MV-4-11 (cell line): ENCODE data around the gene USP9Y.

Experiments used
- DNase-seq: peaks from one replicate; lab custom pipeline; 2025; lab: John Stamatoyannopoulos, UW

USP9Y gene

DNA sequence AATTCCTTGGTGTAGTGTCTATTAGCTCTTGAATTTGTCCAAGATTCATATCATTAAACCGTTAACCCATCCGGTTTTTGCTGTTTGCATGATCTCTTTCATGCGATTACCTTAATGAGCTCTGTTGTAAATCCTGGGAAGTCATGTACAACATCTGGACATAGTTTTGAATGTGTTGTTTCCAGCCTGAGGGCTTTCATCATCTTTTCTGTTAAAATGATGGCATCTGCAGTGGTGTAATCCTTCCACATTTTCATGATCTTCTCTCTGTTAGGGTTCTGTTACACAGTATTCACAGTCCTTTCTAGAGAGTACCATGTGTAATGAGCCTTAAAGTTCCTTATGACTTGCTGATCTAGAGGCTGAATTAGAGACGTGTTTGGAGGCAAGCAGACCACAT lies 64.9 kb downstream of the USP9Y start:
- DNase-seq: peak; percentile 12

GRCh38 chrY:12784521-12784920 lies 83.5 kb downstream of the USP9Y start:
- DNase-seq: no peak

GRCh38 chrY:12793999-12794398 lies 93.0 kb downstream of the USP9Y start:
- no peak for DNase-seq

GRCh38 chrY:12808046-12808445 lies 107.0 kb downstream of the USP9Y start:
- no peak for DNase-seq

GRCh38 chrY:12809034-12809433 lies 108.0 kb downstream of the USP9Y start:
- peak; percentile 31 for DNase-seq

DNA sequence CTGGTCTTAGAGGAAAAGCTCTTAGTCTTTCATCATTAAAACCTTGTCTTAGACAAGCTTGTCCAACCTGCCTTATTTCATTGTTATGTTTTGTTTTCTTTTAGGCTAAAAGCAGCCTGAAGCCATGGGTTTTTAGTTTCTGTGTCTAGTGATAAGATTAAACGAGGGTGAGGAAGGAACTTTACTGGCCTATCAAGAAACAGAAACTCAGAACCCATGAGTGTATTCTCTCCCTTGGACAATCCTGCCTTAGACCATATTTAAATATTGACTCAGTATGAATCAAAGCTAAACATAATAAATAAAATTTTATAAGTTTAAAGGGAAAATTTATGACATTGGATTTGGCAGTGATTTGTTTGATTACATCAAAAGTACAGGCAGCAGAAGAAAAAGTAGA lies 122.4 kb downstream of the USP9Y start:
- DNase-seq: no peak

GRCh38 chrY:12826791-12827190 lies 125.8 kb downstream of the USP9Y start:
- DNase-seq: no peak

- DNase-seq: no peak
These were observed 132.3 kb downstream of the USP9Y start for GRCh38 chrY:12833284-12833683.

DNA sequence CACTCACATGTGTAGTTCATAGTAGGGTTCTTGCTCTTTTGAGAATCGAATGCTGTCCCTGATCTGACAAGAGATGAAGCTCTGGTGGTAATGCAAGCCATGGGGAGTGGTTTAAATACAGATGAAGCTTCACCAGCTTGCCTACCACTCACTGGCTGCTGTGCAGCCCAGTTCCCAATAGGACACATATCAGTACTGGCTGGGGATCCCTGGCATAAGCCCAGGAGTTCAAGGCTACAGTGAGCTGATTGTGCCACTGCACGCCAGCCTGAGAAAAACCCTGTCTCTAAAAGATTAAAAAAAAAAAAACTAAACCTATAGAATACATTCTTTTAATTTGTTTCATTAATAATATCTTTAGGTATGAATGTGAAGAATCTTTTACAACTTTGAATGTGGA lies 136.5 kb downstream of the USP9Y start:
- DNase-seq: no peak

DNA sequence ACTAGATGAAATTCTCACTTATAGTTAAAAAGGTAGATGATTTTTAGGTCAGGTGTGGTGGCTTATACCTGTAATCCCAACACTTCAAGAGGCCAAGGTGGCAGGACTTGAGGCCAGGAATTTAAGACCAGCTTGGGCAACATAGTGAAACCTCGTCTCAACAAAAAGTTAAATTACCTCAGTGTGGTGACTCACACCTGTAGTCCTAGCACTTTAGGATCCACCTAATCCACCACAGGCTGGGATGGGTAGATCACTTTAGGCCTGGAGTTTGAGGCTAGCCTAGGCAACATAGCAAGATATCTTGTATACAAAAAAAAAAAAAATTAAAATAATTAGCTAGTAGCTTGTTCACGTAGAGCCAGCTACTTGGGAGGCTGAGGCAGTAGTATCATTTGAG lies 140.3 kb downstream of the USP9Y start:
- DNase-seq: no peak

DNA sequence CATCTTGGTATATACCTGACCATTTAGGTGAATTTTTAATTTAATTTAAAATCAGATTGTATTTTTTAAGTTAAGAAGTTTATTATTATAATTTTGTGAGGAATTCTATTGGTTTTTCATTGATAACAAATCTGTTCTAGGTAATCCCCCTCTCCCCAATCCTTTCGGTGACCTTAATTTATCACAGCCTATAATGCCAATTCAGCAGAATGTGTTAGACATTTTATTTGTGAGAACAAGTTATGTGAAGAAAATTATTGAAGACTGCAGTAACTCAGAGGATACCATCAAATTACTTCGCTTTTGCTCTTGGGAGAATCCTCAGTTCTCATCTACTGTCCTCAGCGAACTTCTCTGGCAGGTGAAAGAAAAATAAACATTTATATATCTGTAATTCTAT lies 145.8 kb downstream of the USP9Y start:
- no peak for DNase-seq

- no peak for DNase-seq
These were observed 154.8 kb downstream of the USP9Y start for GRCh38 chrY:12855791-12856275.

- no peak for DNase-seq
These were observed 166.9 kb downstream of the USP9Y start for GRCh38 chrY:12867960-12868359.

DNA sequence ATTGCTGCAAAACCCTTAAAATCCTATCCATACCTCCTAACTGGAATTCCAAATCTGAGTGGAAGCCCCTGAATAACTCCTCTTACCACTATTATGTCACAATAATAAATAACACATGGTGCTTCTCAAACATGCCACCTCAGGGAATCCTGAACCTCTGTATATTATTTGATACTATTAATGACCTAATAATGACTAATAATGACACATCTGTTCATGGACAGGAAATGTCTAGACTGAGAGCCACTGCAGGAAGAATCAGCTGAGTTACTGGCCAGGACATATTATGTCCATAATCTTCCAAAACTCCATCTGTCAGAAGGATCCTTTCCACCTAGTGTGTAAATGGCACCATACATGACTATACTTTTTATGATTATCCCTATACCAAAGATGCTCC lies 195.9 kb downstream of the USP9Y start:
- DNase-seq: no peak

DNA sequence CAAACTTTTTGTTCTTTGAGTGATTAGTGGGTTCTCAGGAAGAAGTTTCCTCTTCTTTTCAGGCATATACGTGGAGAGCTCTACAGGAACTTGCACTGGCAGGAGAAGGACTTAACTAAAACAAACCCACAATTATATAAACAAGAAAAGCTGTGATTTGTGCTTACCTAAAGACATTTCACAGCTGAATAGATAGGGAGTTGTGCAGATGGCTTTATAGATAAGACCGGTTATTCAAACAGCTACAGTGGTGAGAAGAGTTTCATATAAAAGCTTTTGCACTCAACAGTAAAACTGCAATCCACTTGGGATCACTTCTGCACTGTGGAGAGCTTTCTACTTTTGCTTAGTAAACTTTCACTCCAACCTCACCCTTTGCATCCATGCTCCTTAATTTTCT lies 197.6 kb downstream of the USP9Y start:
- DNase-seq: no peak

- peak; percentile 92 for DNase-seq
These were observed 203.8 kb downstream of the USP9Y start, which contains the start of gene DDX3Y for GRCh38 chrY:12904618-12905516. Gene DDX3Y, plus strand, starts transcription at chrY:12904868. Its CDS starts 69 bp downstream, at chrY:12904937.

GRCh38 chrY:12905517-12905872 lies 204.5 kb downstream of the USP9Y start:
- peak; percentile 46 for DNase-seq

DNA sequence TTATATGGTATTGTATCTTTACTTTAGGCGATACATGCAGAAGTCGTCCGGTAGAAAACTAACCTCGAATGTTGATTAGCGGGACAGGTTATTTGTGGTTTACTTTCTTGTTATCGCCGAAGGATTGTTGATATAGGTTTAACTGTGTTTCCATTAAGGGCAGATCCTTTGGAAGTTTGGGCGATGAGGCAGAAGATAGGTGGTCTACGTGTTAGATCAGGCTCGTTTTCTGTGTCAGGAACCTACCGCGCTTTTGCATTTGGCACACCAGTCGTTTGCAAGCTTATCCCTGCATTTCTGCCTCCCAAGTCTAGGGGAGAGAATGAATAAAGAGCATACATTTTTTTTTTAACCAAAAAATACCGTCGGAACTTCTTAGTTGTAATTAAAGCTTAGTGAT lies 204.9 kb downstream of the USP9Y start:
- DNase-seq: no peak
